Liver (tissue), 9 donors: ENCODE measurements around the gene APOL2. TPM values are rescaled to one million over a fixed set of nuclear protein-coding genes. Genes with fewer than 3 reads are reported as not detected.
"Not testable (repeated sequence)": the region's sequence is repeated elsewhere in the genome, so short reads cannot be mapped to it uniquely, and the experiment has no call there.

Experiments used
- DNase-seq: peaks from one replicate; pipeline ENCODE4 v3.0.0-alpha.2; 2017; ENCODE audit warnings: low spot score
- H3K27ac ChIP-seq, 2 donors: one replicate each; pipeline ENCODE4 v1.7.0; 2013; ENCODE audit warnings: inconsistent platforms in 2 of 2, low read length in 2 of 2, control low read depth in 1 of 2, low read depth in 1 of 2, mild to moderate bottlenecking in 1 of 2
- H3K27me3 ChIP-seq, 4 donors: one replicate each; pipeline versions ENCODE4 v1.6.1 to v1.7.0; 2013; ENCODE audit warnings: low read length in 3 of 4, inconsistent platforms in 1 of 4, mild to moderate bottlenecking in 1 of 4, moderate library complexity in 1 of 4; ENCODE audit not compliant: control insufficient read depth in 4 of 4, insufficient read depth in 4 of 4
- H3K36me3 ChIP-seq, 4 donors: one replicate each; pipeline versions ENCODE4 v1.6.1 to v1.7.0; 2013; ENCODE audit warnings: low read length in 3 of 4, mild to moderate bottlenecking in 3 of 4, low read depth in 1 of 4, moderate library complexity in 1 of 4; ENCODE audit not compliant: control insufficient read depth in 4 of 4, insufficient read depth in 3 of 4
- H3K4me1 ChIP-seq, 4 donors: one replicate each; pipeline versions ENCODE4 v1.6.1 to v1.7.0; 2013; ENCODE audit warnings: low read length in 3 of 4, mild to moderate bottlenecking in 3 of 4, moderate library complexity in 1 of 4; ENCODE audit not compliant: control insufficient read depth in 4 of 4, insufficient read depth in 4 of 4
- H3K4me3 ChIP-seq, 3 donors: one replicate each; pipeline versions ENCODE4 v1.6.1 to v1.7.0; 2013; ENCODE audit warnings: low read length in 3 of 3, control low read depth in 1 of 3, low read depth in 1 of 3, mild to moderate bottlenecking in 1 of 3
- H3K9ac ChIP-seq, 2 donors: one replicate each; pipeline ENCODE4 v1.7.0; 2013; ENCODE audit warnings: low read length in 2 of 2, mild to moderate bottlenecking in 2 of 2, moderate library complexity in 2 of 2, control low read depth in 1 of 2, low read depth in 1 of 2
- H3K9me3 ChIP-seq, 4 donors: one replicate each; pipeline versions ENCODE4 v1.6.1 to v1.7.0; 2013; ENCODE audit warnings: low read length in 3 of 4; ENCODE audit not compliant: control insufficient read depth in 4 of 4
- ATF3 ChIP-seq: IDR thresholded peaks from 2 replicates; pipeline ENCODE4 v1.6.1; 2016; ENCODE audit warnings: antibody characterized with exemption
- CTCF ChIP-seq: fragments of 150-350 bp; IDR thresholded peaks from 2 replicates; pipeline ENCODE4 v1.5.1; 2017; ENCODE audit warnings: improper control_type of control experiment, low read depth, low read length; ENCODE audit not compliant: missing input control
- EGR1 ChIP-seq, 2 donors: IDR thresholded peaks; 2 replicates each; pipeline ENCODE4 v1.6.1; 2016 to 2018; ENCODE audit warnings: antibody characterized with exemption in 2 of 2, low read depth in 2 of 2
- HNF4A ChIP-seq, 2 donors: conservative IDR thresholded peaks; 2 replicates each; pipeline ENCODE4 v1.6.1; 2016; ENCODE audit warnings: antibody characterized with exemption in 2 of 2, mild to moderate bottlenecking in 2 of 2
- JUND ChIP-seq, 2 donors: IDR thresholded peaks; 2 replicates each; pipeline ENCODE4 v1.6.1; 2016; ENCODE audit warnings: antibody characterized with exemption in 2 of 2
- NR2F2 ChIP-seq: IDR thresholded peaks from 2 replicates; pipeline ENCODE4 v1.6.1; 2016; ENCODE audit warnings: antibody characterized with exemption
- RAD21 ChIP-seq, 2 donors: IDR thresholded peaks; 2 replicates each; pipeline ENCODE4 v1.6.1; 2016; ENCODE audit warnings: antibody characterized with exemption in 2 of 2, mild to moderate bottlenecking in 2 of 2
- REST ChIP-seq: IDR thresholded peaks from 2 replicates; pipeline ENCODE4 v1.6.1; 2016; ENCODE audit warnings: antibody characterized with exemption, mild to moderate bottlenecking
- RXRA ChIP-seq, 2 donors: IDR thresholded peaks; 2 replicates each; pipeline ENCODE4 v1.6.1; 2017 to 2018; ENCODE audit warnings: antibody characterized with exemption in 2 of 2, mild to moderate bottlenecking in 1 of 2
- TAF1 ChIP-seq: conservative IDR thresholded peaks from 2 replicates; pipeline ENCODE4 v1.6.1; 2016; ENCODE audit warnings: antibody characterized with exemption, mild to moderate bottlenecking
- YY1 ChIP-seq: IDR thresholded peaks from 2 replicates; pipeline ENCODE4 v1.6.1; 2016; ENCODE audit warnings: antibody characterized with exemption, mild to moderate bottlenecking
- WGBS: extraction: QIAGEN DNeasy Blood & Tissue Kit; methylation state at CpG from one replicate; pipeline ENCODE4 v1.1.7; 2013; 5-methylcytosine and 5-hydroxymethylcytosine counted together
- polyA plus RNA-seq, 2 donors: library from polyadenylated mRNA; stranded (reverse) in 1 of 2; unstranded in 1 of 2; fragments of 200-250 nt in 1 of 2; fragments of >200 nt in 1 of 2; fragmentation: Nextera tagmentation in 1 of 2; extraction: Ambion mirVana in 1 of 2; gene quantifications; one replicate each; pipeline versions ENCODE4 v1.2.1 to v1.2.3, GENCODE V29; 2013 to 2015
- total RNA-seq, 2 donors: library from RNA; depleted of rRNA; stranded (reverse); fragments of >200 nt; gene quantifications; one replicate each; pipeline ENCODE4 v1.2.3, GENCODE V29; 2014
- donor health status: healthy.
- donor health status: healthy.
- donor health status: healthy.
- donor health status: healthy.
- donor health status: healthy.

Gene APOL2
- total and polyA plus RNA-seq, 4 donors, result 14.3 to 77.2 (median 21.7) TPM

GRCh38 chr22:36255572-36255971 lies 16.2 kb upstream of the APOL2 start:
- Histone ChIP-seq H3K4me1 (peaks cover 9 to 65% (median 46%) of the 10 kb centered on the region in 4 donors), H3K4me3 (peak overlapping the region in 2 of 3 donors; percentile 62 to 98), H3K36me3 (peaks cover 1 to 27% (median 15%) of the 10 kb centered on the region in 4 donors), H3K27ac (peak overlapping the region; percentile 70 to 96)
- not testable (repeated sequence) for H3K9me3 ChIP-seq, H3K27me3 ChIP-seq, DNase-seq, H3K9ac ChIP-seq
- 88% methylated on average over 1 of the region's 5 CpGs for WGBS

- H3K27ac ChIP-seq, result peak overlapping the region; percentile 93 to 96
- H3K36me3 ChIP-seq, result peaks cover 0 to 18% (median 8%) of the 10 kb centered on the region in 4 donors
- no peak for DNase-seq
- no peaks in the 10 kb centered on the region for H3K9me3 ChIP-seq
- no peaks in the 10 kb centered on the region for H3K27me3 ChIP-seq
- peak overlapping the region; percentile 99 for H3K9ac ChIP-seq
- H3K4me1 ChIP-seq, result peaks cover 6 to 56% (median 41%) of the 10 kb centered on the region in 4 donors
- WGBS, result 39% methylated on average over 7 of the region's 7 CpGs
- TF ChIP-seq REST (no peak), TAF1 (no peak), CTCF (no peak), RAD21 (IDR thresholded peaks at IDR 0.05) (no peak), NR2F2 (no peak)
- peak overlapping the region; percentile 60 to 98 (median 98) for H3K4me3 ChIP-seq
Measured at GRCh38 chr22:36253523-36254490, 14.5 kb upstream of the APOL2 start.

- no peaks in the 10 kb centered on the region for H3K9me3 ChIP-seq
- peak within 1 kb of the TSS; percentile 93 to 96 for H3K27ac ChIP-seq
- H3K4me3 ChIP-seq, result peak within 1 kb of the TSS; percentile 60 to 98 (median 98)
- H3K27me3 ChIP-seq, result no peaks in the 10 kb centered on the region
- 24% methylated on average over 10 of the region's 10 CpGs for WGBS
- no peak for DNase-seq
- H3K36me3 ChIP-seq, result peaks cover 0 to 10% (median 5%) of the 10 kb centered on the region in 4 donors
- peak within 1 kb of the TSS; percentile 99 for H3K9ac ChIP-seq
- H3K4me1 ChIP-seq, result peaks cover 2 to 49% (median 34%) of the 10 kb centered on the region in 4 donors
- TF ChIP-seq REST, result peak; percentile 52
- no peak for TF ChIP-seq JUND (IDR thresholded peaks at IDR 0.05)
- no peak for TF ChIP-seq EGR1 (IDR thresholded peaks at IDR 0.05; ENCODE audit: low read depth in 2 of 2)
- peak in 1 of 2 donors; percentile 10 for TF ChIP-seq HNF4A (conservative IDR thresholded peaks at IDR 0.05)
- no peak for TF ChIP-seq ATF3
- no peak for TF ChIP-seq CTCF
- TF ChIP-seq YY1, result peak; percentile 18
- no peak for TF ChIP-seq TAF1
- peak; percentile 11 to 42 for TF ChIP-seq RXRA (IDR thresholded peaks at IDR 0.05)
Measured at GRCh38 chr22:36252754-36253522, 13.6 kb upstream of the APOL2 start, which contains the start of gene APOL1. Gene APOL1 (plus strand): TSS chr22:36253133. CDS start chr22:36254956, 1,823 bp downstream.
